Gastroesophageal sphincter (tissue), 3 donors: Measurements from ENCODE around the gene HMHB1.

Source experiments
- POLR2A ChIP-seq, 2 donors: fragments of 450-650 bp; IDR thresholded peaks; one replicate each; pipeline ENCODE4 v1.6.1; 2017; ENCODE audit warnings: antibody characterized with exemption in 2 of 2, mild to moderate bottlenecking in 2 of 2, moderate library complexity in 1 of 2
- TF ChIP-seq, protein P1 (sequence below), 4 experiments: fragments of 200-600 bp in 2 of 4; fragments of 450-650 bp in 2 of 4; sonication (generic) in 1 of 4; IDR thresholded peaks; one replicate each; pipeline ENCODE4 v1.5.1; 2017 to 2019; ENCODE audit warnings: antibody characterized with exemption in 4 of 4, mild to moderate bottlenecking in 2 of 4, moderate library complexity in 2 of 4

DNA sequence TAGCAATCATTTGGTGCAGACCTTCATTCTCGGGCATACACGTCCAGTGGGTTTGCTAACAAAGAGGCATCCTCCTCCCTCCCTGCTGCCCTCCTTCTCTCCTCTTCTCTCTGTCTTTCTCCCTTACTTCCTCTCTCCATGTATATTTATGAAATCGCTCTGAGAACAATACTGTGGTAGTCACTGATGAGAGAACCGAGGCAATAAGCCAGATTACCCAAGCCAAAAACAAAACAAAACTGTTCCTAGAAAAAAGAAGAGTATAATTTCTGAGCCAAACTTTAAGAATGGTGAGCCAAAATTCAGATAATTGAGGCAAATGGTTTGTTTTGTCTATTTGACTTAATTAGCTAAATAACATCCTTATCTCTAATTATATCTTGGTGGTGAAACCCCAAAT, 15.8 kb upstream of the HMHB1 start:
- TF ChIP-seq, protein P1, sequence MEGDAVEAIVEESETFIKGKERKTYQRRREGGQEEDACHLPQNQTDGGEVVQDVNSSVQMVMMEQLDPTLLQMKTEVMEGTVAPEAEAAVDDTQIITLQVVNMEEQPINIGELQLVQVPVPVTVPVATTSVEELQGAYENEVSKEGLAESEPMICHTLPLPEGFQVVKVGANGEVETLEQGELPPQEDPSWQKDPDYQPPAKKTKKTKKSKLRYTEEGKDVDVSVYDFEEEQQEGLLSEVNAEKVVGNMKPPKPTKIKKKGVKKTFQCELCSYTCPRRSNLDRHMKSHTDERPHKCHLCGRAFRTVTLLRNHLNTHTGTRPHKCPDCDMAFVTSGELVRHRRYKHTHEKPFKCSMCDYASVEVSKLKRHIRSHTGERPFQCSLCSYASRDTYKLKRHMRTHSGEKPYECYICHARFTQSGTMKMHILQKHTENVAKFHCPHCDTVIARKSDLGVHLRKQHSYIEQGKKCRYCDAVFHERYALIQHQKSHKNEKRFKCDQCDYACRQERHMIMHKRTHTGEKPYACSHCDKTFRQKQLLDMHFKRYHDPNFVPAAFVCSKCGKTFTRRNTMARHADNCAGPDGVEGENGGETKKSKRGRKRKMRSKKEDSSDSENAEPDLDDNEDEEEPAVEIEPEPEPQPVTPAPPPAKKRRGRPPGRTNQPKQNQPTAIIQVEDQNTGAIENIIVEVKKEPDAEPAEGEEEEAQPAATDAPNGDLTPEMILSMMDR (IDR thresholded peaks at IDR 0.05) = no peak
- TF ChIP-seq POLR2A (IDR thresholded peaks at IDR 0.05) = no peak
